ENCODE data around the gene PAPPA.

The PAPPA gene

DNA sequence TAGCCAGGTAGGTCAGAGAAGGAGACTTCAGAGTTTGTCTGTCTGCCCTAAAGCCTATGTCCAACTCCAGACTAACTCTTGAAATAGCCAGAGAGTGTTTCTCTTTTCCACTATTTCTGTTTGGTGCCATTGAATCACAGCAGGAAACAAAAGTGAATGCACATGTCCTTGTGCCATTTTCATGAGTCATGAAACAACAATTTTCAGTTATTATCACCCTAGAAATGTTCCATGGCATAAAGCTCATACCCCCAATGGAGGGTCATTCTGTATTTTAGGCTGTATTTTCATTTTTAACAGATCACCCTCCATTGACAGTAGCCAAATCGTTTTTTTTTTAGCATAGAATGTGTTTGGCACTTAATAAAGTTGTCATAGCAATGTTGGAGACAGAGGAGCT lies 124.7 kb downstream of the PAPPA start:
- DNase-seq, result no peak

DNA sequence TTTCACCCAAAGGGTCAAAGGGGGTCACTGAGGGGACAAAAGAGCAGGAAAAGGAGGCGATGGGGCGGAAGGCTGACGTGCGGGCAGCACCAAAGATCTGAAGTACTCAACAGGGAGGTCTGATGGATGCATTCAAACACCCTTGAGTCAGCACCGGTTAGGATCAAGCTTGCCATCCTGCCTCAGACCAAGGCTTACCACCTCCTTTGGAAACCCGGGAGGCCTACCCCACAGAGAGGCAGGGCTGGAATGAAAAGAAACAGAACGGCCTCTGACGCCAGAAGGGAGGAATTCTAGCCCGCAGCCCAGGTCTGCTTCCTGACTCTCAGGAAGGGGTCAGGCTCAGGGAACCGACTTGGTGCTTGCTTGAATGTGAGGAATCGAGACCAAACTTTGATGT lies 125.6 kb downstream of the PAPPA start:
- DNase-seq, result no peak

DNA sequence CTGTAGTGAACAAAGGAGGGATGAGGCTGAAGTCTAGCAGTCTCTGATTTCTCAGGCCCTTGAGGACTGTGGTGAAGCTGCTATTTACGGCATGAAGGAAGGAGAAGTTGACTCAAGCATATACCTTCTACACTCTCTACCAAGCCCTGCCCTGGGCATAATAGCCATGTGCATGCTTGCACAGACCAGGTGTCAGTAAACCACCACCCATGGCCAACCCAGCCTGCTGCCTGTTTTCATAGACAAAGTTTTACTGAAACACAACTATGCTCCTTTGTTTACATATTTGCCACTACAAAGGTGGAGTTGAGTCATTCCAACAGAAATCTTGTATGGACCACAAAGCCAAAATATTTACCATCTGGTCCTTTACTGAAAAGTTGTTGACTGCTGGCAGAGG lies 126.9 kb downstream of the PAPPA start:
- DNase-seq, result no peak

DNA sequence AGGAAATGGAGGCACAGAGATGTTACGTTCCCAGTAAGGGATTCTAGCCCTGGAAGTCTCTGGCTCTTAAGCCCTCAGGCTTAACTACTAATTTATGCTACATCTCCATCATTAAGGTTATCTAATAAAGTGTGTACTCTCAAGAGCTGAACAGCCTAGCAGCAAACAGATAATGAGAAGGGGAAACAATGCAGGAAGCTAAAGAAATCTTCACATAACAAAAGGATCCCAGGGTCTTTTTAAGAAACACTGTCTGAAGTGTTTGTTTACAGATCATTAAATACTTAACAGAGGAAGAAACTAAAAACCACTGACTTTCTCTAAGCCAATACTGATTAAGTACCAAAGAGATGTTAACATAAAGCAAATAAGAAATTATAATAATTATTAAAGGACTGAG lies 129.0 kb downstream of the PAPPA start:
- DNase-seq, result no peak

DNA sequence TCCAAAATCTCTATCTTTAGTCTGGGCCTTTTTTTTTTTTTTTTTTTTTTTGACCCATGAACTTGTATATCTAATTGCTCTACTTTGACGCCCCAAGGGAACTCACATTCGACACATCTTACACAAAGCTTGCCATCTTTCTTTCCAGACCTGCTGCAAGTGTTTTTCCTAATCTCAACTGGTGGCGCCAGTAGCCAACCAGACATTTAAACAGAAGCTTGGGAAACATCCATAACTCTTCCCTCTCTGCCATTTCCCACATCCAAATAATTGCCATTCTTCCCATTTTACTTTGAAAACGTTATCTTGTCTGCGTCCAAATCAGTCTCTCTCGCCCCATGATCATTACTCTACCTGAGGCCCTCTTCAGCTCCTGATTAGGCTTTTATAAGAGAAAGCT lies 130.9 kb downstream of the PAPPA start:
- DNase-seq, result no peak

DNA sequence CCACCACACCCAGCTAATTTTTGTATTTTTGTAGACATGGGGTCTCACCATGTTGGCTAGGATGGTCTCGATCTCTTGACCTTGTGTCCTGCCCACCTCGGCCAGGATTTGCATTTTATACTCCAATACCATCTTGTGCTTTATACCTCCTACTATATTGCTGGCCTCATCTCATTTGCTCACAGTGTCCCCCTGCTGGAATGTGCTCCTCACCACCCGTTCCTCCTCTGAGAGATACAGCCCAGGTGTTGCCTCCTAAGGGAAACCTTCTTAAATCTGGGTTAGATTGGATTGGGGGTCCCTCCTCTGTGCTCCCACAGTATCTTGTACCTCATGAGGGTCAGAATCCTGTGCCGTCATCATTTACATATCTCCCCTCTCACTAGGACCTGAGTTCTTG lies 131.7 kb downstream of the PAPPA start:
- no peak for DNase-seq

DNA sequence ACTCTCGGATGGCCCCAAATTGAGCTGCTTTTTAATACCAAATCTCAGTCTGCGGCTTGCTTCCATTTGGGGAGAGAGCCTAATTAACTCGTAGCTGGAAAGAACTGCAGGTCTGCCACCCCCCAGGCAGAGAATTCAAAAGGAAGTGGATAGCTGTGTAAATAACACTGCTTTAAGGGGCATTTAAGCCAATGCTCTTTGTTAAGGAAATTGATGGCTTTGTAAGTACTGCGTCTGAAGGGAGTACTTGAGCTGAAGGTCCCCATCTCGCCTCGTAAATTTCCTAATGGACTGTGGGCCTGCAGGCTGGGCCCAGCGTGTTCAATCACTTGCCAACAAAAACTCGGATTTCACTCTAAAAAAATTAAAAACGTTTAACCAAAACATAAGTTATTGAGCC lies 132.7 kb downstream of the PAPPA start:
- DNase-seq, result no peak

DNA sequence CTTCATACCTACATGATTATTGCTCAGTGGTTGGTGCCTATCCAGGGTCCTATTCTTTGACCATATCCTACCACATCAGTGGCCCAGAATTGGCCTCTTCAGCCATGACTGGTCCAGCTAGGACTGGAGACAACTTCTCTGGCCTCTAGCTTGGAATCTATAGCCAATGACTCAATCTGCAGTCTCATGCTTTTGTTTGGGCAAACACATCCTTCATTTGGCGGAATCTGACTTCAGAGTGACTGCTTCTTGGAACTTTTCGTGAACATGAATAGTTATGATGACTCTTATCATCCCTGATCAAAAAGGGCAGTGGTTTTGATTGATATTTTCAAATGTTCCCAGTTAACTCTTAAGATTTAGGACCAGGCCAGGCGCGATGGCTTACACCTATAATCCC lies 134.1 kb downstream of the PAPPA start:
- DNase-seq, result no peak

DNA sequence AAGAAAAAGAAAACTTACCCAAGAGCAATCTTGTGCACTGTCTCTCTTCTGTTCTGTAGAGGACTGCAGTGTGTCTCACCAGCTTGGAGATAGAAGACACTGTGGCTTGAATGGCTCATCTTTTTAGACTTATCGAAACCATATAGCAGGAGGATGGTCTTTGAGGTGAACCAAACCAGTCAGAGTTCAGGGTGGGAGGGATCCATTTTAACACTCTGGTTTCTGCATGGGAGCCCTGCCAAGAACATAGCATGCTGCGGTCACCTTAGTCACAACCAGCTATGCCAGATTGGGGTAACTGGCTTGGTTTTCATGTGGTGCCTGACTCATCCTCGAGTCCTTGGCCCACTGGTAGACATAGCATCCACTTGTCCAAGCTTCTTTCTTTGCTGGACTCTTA lies 135.1 kb downstream of the PAPPA start:
- no peak for DNase-seq

DNA sequence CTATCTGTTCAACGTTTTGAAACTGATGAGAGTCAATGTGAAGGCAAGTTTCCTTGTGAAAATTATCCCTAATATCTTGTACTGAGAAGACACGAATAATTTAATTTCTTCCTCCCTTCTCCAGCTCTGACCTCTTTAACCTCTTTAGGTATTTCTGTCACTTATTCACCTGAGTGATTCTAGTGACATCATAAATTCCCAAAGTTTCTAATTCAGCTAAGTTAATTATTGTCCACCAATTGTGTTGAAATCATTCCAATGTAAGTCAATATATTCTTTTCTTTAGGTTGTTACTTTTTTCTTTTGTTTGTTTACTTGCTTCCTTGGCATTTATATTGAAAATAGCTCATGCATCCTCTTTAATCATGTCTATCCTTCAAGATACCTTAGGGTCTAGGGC lies 143.8 kb downstream of the PAPPA start:
- DNase-seq, result no peak

DNA sequence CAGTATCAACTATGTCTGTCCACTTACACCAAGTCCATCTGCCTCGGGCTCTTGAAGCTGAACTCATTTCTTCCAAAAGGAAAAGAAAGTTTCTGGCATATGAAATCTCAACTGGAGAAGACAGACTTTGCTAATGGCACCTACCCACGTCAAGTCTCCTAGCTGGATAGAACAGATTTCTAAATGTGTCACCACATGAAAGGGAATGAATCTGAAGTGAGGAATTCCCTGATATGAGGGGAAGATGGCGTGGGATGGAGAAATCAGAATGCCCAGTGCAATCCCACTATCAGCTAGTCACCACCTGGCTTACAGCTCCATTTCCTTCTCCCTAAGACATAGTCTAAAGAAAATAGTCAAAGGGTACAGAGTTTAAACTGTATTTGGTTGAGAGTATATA lies 144.7 kb downstream of the PAPPA start:
- no peak for DNase-seq

DNA sequence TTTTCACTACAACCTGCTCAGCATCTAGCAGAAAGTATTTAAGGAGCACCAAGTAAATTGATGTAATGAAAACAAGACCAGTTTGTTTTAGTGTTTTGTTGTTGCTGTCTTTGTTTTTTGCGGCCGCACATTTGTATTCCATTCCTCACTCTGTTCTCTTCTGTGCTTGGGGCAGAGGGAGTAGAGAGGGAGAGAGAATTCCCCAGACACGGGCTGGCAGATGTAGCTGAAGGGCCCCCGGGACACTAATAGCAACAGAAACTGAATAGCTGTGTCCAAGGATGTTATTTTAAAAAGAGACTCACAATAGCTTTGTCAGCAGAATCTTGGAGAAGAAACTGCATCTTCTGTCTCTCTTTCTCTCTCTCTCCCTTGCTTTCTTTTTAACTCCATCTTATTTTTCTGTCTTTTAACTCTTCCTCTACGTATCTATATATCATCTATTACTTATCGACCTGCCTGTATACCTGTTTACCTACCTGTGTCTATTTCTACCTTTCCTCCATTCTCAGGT lies 145.3 kb downstream of the PAPPA start:
- DNase-seq, result no peak

DNA sequence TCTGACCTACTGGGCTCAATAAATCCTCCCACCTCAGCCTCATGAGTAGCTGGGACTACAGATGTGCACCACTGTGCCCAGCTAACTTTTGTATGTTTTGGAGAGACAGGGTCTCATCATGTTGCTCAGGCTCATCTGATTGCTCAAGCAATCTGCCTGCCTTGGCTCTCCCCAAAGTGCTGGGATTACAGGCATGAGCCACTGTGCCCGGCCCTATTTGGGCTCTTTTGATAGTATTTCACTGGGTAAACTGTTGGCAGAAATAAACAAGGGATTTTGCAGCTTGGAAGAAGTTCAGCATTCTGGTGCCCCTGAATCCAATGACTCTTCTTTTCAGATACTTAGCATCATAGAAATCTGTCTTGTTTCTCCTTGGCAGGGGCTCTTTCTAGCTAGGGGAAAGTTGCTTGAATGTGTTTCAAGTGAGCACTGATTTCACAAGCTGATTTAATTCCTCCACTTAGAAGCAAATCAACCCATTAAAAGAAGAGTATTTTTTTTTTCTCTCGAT lies 146.8 kb downstream of the PAPPA start:
- DNase-seq, result no peak

DNA sequence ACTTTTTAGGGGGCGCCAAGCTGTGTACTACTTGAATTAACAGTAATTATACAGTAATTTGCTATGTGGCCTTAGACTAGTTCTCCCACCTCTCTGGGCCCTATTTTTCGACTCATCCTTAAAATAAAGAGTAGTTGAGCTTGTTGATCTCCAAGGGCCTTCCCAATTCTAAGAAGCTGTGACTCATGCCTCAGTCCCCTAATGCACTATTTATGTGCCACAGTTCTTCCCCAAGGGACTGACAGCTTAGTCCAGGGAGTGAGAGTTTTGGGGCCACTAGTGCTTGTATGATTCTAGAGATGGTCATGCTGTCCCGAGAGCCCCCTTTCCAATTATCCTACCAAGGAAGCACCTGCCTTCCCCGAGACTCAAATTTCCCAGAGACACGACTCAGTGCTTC lies 149.7 kb downstream of the PAPPA start:
- DNase-seq, result no peak

DNA sequence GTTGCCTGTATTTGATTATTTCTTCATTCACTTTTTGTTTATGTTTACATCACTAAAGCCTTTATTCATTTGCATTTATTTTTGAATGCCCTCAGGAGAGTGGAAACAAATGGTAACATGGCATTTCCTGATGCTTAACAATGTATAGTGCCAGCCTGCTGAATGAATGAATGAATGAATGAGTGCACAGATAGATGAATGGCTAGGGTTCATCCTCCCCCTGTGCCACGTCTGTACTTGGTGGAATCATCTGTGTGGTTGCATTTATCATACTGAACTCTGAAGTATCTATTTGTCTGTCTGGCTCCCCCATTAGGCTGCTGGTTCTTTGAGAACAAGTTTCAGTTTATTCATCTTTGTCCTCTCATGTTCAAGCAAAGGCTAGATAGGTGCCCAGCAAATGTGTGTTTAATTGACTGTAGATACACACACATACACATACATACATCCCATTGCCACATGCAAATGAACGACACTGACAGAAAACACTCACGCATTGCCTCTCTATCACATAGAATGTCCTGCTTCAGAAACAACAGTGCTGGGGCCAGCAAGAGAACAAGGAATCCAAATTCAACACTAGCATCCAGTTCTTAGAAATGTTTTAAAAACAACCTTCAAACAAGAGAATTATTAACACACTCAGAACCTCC lies 150.4 kb downstream of the PAPPA start:
- no peak for DNase-seq

DNA sequence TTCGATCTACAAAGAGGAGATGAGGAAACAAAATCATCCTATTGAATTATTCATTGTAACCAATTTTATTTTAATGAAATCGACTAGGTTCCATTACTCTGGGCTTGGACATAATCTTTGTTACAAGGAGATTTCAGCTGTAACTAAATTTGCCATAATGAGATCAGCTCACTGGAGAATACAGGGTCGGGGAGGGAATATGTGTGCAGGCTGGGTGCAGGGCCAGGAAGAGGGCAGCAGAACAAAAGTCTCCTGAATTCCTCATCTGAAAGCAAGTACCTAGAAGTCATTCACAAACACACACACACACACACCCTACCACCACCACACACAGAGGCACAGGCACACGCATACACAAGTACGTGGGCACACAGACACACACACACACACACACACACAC lies 151.2 kb downstream of the PAPPA start:
- no peak for DNase-seq

DNA sequence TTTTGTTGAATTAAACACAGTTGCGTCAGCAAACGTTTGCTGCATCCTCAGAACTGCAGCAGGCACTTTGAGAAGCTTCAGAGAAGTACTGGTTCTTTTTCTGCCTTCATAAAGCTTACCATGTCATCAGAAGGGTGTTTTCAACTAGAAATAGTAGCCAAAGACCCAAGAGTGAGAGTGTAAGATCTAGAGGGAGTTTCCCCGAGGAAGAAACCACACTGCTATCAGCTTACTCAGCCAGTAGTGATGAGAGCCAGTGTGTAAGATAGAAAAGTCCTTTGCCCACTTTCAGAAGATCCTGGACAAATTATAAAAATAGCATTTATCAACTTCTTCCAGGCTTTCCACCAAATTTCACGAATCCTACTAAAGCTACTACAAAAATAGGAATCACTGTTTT lies 154.5 kb downstream of the PAPPA start:
- DNase-seq, result no peak

DNA sequence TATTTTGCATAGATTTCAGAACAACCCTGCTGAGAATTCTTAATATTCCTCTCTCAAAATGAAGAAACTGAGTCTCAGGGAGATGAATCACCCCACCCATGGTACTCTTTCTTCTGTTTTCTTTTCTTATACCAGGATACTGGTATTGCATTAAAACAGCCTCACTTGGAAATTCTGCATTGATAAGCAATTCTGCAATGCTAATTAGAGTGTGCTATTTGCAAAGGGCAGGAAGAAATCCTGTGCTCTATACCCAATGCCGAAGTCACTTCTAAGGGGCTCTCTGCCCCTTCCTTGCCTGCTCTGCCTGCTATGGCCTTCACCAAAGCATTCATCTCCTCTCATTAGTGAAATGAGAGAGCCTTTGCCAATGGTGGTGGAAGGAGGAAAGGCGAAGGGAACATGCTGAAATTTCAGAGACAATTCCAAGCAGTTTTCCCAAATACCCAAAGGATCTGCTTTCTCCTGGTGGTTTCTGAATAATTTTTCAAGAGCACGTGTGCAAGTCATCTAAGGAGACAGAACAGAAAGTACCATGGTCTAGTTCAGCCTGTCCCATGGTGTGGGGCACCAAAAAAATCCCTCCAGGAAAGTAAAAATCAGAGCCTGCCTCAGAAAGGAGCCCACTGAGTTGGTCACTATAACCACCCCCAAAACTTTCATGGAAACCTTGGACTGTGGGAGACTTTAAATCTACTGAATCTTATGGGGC lies 156.5 kb downstream of the PAPPA start:
- no peak for DNase-seq

DNA sequence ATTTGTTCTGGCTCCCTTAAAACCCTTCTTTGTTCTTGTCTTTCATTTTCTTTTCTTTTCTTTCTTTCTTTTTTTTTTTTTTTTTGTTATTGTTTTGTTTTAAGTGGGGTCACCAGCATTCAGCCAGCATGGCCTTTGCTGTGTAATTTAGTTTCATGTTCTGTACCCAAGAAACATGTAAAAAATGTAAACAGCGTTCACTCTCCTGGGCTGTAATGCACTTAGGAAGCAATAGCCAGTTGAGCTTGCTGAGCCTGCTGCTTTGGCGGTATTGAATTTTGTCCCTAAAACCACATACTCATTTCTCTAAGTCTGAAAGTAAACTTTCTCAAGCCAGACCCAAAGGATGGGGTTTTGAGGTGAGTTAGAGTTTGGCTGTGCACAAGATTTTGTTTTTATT lies 158.6 kb downstream of the PAPPA start:
- no peak for DNase-seq

DNA sequence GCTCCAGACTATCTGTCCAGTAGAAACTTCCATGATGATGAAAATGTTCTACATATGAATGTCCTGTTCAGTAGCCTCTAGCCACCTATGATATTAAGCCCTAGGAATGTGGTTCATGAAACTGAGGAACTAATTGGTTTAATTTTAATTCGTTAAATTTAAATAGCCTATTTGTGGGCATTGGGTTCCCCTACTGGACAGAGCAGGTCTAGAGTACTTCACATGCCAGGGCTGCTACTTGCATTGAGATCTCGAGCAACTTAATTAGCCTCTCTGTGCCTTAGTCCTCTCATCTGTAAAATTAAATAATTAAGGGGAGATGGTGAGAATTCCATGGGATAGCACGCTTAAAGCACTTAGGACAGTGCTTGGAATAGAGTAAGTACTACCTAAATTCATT lies 160.0 kb downstream of the PAPPA start:
- no peak for DNase-seq

DNA sequence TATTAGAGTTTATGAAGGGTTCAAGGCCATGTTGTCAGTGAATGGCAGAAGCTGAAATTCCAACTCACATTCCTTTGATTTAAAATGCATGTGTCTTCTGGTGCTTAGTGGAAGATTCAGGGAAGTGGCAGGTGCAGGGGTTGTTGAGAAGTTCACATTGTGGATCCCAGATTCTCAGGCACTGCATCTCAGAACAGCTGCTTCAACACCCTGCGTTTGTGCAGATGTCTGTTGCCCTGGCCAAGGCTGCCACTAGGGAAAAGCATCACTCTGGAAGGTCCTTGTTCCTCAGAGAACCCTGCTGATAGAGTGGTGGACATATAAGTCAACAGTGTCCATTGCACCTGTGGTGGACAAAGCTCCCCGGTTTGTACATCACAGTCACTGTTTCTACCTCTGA lies 162.7 kb downstream of the PAPPA start:
- no peak for DNase-seq

DNA sequence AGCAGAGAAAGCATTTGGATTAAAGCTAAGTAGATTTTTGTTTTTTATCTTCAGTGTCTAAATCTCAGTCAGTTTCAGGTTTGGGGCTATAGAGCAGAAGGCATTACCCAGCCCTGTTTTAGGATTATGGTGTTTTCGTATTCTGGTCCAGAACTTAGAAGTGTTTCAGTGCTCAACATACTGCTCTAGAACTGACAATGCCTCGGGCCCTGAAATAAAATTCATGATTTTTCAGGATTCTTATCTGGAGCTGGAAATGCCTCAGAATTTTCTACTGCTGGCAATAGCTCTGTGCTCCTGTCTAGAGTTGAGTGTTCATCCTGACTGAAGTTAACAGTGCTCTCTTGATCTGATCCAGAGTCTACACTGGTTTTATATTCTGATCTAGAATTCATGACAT lies 163.9 kb downstream of the PAPPA start:
- DNase-seq, result no peak

DNA sequence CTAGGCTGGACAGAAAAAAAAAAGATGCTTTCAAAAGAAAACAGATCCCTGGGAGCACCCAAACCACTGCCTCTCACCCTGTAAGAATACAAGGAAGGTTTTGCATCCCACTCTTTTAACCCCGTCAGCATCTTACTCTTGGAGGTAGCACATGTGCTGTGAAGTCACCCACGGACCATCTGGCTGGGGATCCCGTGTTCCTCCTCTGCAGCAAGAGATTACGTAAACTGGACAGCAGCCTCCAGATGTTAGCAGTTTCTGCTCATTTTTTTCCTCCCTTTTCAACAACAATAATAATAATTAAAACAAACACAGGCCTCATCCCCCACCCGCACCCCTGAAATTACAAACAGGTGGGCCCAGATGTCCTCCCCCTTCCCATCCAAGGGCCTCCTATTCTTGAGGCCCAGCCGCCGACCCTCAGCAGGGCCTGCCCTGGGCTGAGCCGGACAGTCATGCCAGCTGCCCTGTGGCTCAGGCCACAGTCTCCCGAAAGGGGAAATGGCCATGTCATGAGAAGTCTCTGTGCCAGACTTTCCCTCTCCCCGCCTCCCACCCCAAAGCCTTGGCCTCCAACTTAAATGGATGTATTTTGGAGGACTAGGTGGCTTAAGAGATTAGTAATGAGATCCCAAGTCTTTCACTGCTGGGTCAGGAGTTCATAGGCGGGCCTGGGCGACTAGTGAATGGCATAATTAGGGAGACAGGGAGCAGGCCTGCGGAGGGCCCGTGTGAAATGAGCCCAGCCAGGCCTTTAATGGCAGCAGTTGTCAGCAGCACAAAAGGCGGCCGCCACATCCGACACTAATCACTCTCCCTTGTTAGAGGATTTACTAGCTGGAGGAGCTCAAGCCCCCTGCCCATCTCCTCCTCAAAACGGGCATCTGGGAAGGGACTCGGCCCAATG lies 165.1 kb downstream of the PAPPA start:
- DNase-seq, result no peak

DNA sequence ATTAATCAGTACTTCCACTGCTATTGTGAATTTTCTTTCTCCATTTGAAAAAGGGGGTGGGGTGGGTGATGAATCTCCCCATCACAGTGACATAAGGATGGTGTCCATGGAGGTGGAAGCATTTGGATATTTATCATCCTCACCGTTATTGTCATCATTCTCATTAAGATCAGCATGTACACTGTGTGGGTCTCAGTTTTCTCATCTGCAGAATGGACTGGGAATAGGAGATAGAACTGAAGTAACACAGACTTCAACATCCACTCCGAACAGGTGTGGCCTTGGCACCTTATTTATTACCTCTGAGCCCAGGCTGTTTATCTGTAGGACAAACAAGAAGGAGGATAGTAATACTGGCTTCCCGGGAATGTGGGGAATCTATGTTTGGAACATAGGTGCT lies 165.9 kb downstream of the PAPPA start:
- no peak for DNase-seq
